Heart left ventricle (tissue), 13 donors: ENCODE results near the gene PRR29.

Source experiments
- CTCF ChIP-seq, 12 donors: fragments of 200-600 bp; sonication (generic) in 4 of 12; IDR thresholded peaks; one replicate each; pipeline versions ENCODE4 v1.5.0 to v1.8.0; 2018 to 2022; ENCODE audit warnings: antibody characterized with exemption in 12 of 12, mild to moderate bottlenecking in 5 of 12
- POLR2A ChIP-seq, 2 donors: fragments of 450-650 bp; IDR thresholded peaks; one replicate each; pipeline ENCODE4 v1.6.1; 2017; ENCODE audit warnings: antibody characterized with exemption in 2 of 2, mild to moderate bottlenecking in 2 of 2, moderate library complexity in 2 of 2
- donor health status: ischemic (EF 13 %, LVEDD 7.1; RV severe dilation, severe dysfunction).
- donor health status: DM: no; HTN: yes; CAD: no.
- donor health status: DM: no; HTN: no; CAD: no.
- donor health status: ischemic (EF 25% LVEDD 6.9; RV normal size, moderate dysfunction).
- donor health status: ischemic (EF 25% LVEDD 5.7; RV mildly dilated, moderate dysfunction).
- donor health status: ischemic (EF 35%, LVEDD 5.7; RV mildly dilated, moderate dysfunction).
- donor health status: nonischemic (EF 11% LVEDD 7.7; RV severe dilation, severe dysfunction).
- donor health status: DM: yes; HTN: yes; CAD: no.
- donor health status: PGD.
- donor health status: ischemic (EF 29% LVEDD 5.4; RV normal size, mild dysfunction).
- donor health status: nonischemic (EF 23%, LVEDD 6.1; RV moderate dilation, normal function).

DNA sequence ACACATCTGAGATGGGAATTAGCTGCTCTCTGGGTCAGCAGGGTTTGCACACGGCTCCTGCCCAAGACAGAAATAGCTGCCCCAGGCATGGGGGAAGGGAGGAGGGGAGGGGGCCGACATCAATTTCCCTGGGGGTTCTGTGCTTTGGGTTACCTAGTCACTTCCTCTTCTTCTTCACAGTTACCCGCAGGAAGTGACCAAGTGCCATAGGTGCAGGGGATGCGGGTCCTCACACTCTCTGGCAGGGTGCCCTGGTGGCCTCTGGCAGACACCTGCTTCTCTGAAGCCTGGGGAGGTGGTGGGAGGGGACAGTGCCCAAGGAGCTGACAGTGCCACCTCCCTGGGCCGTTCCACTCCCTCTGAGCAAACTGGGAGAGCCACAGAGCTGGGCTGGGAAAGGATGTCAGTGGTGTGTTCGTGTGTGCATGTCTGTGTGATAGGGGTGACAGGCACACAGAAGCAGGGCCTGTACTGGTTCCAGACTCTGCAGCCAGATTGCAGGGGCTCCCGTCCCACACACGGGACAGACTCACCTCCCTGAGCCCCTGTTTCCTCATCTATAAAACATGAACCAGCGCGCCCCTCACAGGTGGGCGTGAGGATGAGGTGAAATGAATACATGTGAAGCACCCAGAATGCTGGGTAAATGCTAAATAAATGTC is 43.6 kb upstream of the PRR29 start:
- TF ChIP-seq CTCF (IDR thresholded peaks at IDR 0.05), result no peak
- TF ChIP-seq POLR2A (IDR thresholded peaks at IDR 0.05), result no peak
